NCI-H1417 (cell line): ENCODE data around the gene PPM1H.
A peak's percentile ranks its signal among the peaks of the same experiment; 100 is the strongest.

Experiments
- DNase-seq, 3 experiments: peaks; one replicate each; lab custom pipeline; 2025; lab: John Stamatoyannopoulos, UW

PPM1H gene

GRCh38 chr12:62653304-62653703 is 281.6 kb downstream of the PPM1H start:
- no peak for DNase-seq

GRCh38 chr12:62651138-62651537 is 283.8 kb downstream of the PPM1H start:
- DNase-seq: no peak

GRCh38 chr12:62649412-62650138 is 285.4 kb downstream of the PPM1H start:
- no peak for DNase-seq

- DNase-seq: no peak
Measured at GRCh38 chr12:62647586-62647985, 287.4 kb downstream of the PPM1H start.

- no peak for DNase-seq
Measured at GRCh38 chr12:62646566-62646965, 288.4 kb downstream of the PPM1H start.

- no peak for DNase-seq
Measured at GRCh38 chr12:62643486-62643885, 291.5 kb downstream of the PPM1H start.

GRCh38 chr12:62642486-62642885 is 292.5 kb downstream of the PPM1H start:
- no peak for DNase-seq

- no peak for DNase-seq
Measured at GRCh38 chr12:62640910-62641448, 294.0 kb downstream of the PPM1H start.

- DNase-seq: no peak
Measured at GRCh38 chr12:62637679-62638078, 297.3 kb downstream of the PPM1H start.

- no peak for DNase-seq
Measured at GRCh38 chr12:62635649-62636048, 299.3 kb downstream of the PPM1H start.

GRCh38 chr12:62632411-62632918 is 302.5 kb downstream of the PPM1H start:
- peak in 2 of 3 experiments; percentile 81 to 86 for DNase-seq

- peak in 2 of 3 experiments; percentile 97 to 98 for DNase-seq
Measured at GRCh38 chr12:62631471-62632410, 303.2 kb downstream of the PPM1H start.

- DNase-seq: peak; percentile 88 to 99 (median 92)
Measured at GRCh38 chr12:62629971-62630739, 304.8 kb downstream of the PPM1H start.

GRCh38 chr12:62629413-62629812 is 305.5 kb downstream of the PPM1H start:
- peak in 2 of 3 experiments; percentile 23 to 68 for DNase-seq

- DNase-seq: no peak
Measured at GRCh38 chr12:62627181-62627580, 307.8 kb downstream of the PPM1H start.

- no peak for DNase-seq
Measured at GRCh38 chr12:62625228-62625627, 309.7 kb downstream of the PPM1H start.

- peak in 1 of 3 experiments; percentile 44 for DNase-seq
Measured at GRCh38 chr12:62622177-62622576, 312.8 kb downstream of the PPM1H start.

- peak; percentile 86 to 100 (median 93) for DNase-seq
Measured at GRCh38 chr12:62621101-62621638, 313.8 kb downstream of the PPM1H start.

- peak; percentile 62 to 90 (median 63) for DNase-seq
Measured at GRCh38 chr12:62618930-62619329, 316.0 kb downstream of the PPM1H start.

GRCh38 chr12:62618319-62618718 is 316.6 kb downstream of the PPM1H start:
- peak in 1 of 3 experiments; percentile 74 for DNase-seq

- no peak for DNase-seq
Measured at GRCh38 chr12:62613081-62613480, 321.9 kb downstream of the PPM1H start.
